GM21619 (cell line): ENCODE data around the gene TEAD1.

ENCODE experiments used
- ATAC-seq: cut with Tn5 transposase; IDR thresholded peaks from one replicate; pipeline ENCODE4 v1.9.1; 2021; ENCODE audit not compliant: unreplicated experiment

TEAD1 gene

DNA sequence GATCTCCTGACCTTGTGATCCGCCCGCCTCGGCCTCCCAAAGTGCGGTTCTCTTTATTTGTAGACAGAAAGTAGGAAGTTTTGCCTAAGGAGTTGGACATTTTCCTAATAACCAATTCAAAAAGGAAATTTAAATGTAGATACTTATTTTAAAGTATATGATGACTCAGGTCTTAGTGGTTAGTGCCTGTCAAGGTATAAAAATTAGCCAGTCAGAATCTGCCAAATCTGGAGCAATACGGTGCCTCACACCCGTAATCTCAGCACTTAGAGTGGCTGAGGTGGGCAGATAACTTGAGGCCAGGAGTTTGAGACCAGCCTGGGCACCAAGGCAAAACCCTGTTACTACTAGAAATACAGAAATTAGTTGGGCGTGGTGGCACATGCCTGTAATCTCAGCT lies 248.2 kb downstream of the TEAD1 start:
- ATAC-seq: no peak

DNA sequence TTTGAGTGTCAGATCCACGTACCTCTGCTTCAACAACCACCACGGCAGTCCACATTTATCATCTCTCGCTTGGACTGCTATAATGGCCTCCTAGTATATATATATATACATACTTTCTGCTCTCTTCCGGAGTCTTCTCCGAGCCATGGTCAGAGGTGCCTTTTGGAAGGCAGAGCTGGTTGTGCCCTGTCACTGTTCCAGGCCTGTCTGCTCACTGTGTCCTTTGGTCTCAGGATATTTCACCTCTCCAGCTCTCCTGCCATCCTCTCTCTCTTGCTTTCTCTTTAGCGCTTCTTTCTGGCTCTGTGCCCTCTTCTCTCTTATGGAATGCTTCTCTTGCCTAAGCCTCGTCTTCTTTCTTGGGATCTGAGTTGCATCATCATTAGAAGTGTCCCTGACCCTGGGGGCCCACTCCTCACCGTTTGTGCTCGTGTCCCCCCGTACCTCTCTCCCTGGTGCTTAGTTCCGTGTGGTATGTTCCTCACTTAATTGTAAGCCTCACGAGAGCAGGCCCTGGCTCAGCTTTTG lies 248.8 kb downstream of the TEAD1 start:
- ATAC-seq: no peak

DNA sequence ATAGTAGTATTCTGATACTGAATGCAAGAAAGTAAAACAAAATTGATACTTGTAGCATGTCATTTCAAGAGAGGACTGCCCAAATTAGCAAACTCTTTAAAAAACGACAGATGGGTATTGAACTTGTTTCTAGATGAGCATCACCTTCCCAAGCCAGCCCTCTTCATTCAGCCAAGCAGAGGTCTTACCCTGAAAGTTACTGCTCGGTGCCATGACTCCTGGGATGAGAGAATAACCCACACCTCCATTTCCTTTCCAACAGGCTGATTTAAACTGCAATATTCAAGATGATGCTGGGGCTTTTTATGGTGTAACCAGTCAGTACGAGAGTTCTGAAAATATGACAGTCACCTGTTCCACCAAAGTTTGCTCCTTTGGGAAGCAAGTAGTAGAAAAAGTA lies 250.4 kb downstream of the TEAD1 start:
- no peak for ATAC-seq

DNA sequence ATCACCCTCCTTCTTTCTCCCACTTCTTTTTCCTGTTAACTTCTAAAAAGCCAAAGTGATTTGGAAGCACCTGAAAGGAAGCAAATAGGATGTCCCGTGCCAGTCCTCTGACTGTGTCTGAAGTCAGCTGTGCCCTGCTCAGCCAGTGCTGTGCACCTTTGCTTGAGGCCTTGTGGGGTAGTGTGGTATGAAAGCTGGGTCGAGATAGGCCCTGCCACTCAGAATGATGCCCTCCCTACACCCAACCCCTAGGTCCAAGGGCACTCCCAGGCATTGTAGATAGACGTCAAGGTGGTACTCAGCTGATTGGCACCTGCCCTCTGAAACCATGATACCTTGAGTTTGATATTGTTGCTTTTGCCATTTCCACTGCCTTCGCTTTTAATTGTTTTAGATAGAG lies 251.3 kb downstream of the TEAD1 start:
- ATAC-seq: no peak

DNA sequence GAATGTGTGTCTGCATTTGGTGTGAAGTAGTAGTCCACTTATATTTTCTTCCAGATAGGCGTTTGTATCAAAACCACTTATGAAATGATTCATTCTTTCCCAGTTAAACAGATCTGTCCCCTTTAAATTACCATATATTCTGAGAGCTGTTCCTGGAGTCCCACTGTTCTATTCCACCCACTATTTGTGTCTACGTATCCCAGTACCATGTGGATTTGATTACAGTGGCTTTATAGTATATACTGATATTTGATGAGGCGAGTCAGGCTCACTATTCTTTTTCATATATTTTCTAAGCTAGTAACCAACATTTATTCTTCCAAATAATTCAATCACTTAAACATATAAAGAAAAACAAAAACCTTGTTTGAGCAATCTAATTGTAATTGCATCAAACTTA lies 253.0 kb downstream of the TEAD1 start:
- no peak for ATAC-seq

DNA sequence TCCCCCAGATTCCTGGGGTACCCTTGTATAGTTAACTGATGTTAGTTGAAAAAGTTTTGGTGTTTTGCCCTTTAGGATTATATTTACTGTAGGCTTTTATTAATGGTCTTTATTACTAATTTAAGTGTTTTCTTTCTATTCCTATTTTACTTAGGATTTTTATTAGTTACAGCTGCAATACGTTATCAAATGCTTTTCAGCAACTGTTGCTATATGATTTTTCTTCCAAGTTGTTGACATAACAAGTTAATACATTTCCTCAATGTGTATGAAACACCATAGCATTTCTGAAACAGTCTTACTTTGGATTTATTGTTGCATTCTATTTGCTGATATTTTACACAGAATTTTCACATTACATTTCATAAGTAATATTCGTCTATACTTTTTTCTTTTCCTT lies 253.7 kb downstream of the TEAD1 start:
- ATAC-seq: no peak

DNA sequence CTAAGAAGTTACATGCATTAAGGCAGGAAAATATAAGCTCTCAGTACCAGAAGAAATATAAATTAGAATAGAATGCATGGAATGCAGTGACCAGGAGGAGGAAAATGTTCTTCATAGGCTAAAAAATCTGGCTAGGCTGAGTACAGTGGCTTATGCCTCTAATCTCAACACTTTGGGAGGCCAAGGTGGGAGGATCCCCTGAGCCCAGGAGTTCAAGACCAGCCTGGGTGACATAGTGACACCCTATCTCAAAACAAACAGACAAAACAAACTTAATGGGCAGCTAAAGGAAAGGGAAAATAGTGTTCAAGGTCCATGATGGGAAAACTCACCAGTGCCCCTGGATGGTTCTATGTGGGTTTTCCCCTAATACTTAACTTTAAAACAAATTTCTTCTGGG lies 256.6 kb downstream of the TEAD1 start:
- no peak for ATAC-seq

DNA sequence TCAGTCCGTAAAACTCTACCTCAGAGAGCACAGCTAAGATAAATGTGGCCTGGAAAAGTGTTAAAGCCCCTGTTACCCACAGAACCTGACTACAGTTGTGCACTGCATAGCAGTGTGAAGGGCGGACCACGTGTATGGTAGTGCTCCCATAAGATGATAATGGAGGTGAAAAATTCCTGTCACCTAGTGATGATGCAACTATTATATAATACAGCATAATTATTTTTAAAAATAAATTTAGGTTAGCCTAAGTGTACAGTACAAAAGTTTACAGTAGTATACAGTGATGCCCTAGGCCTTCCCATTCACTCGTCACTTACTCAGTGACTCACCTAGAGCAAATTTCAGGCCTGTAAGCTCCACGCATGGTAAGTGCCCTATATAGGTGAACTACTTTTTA lies 258.3 kb downstream of the TEAD1 start:
- no peak for ATAC-seq

DNA sequence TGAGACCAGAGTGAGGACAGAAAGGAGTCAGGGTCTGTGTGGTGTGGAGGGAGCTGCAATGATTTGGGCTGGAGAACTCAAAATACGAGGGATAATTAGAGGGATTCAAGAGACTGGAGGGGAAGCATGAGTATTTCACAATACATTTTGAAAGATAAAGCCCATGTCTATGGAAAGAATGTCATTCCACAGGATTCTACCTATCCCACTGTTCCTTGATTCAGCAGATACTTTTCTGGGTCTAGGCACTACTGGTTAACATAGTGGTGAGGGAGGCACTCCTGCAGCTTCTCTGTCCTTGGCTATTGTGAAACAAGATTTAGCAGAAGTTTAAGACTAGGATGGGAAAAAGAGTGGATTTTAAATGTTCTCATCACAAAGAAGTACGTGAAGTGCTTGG lies 262.0 kb downstream of the TEAD1 start:
- no peak for ATAC-seq

DNA sequence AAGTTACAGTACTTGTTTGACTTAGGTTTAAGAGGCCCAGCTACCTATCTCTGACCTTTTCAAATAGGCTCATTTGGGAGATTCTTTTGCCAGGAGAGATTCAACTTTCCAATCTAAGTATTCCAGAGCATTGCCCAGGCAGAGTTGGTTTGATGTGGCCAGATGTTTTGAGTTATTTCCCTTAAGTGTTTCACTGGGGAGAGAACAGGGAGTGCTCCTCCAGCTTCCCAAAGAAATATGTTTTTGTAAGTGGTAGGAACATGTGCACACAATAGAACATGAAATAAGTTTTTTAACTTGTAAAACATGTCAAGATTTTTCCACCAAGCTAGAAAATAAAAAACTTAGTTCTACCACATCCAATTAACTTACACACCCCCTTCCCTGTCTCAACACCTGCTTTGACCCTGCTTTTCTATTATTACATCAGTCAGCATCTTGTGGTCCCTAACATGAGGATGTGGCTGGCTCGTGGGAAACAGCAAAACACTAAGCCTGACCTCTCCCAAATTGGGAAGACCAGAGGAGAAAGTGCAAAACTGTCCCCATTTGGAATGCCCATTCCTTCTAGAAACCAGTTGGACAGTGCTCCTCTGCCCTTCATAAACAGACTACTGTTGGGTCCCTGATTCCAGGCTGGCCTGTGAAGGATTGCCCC lies 264.5 kb downstream of the TEAD1 start:
- no peak for ATAC-seq

DNA sequence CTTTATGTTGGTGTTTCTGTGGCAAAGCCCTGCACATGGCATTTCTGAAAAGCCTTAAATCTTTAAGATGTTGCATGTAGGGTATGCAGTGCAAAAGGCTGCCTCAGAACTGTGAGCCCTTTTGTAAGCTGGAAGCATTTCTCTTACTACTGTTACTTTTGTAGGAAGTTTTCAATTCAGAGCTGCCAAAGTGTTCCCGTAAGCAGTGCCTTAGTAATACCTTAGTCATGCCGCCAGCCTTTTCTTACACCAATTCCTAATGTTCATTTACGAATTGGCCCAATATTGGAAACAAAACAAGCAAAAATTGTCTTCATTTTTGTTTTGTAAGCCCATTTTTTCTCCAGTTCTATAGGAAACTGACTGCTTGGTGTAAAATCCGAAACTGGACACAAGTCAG lies 267.4 kb downstream of the TEAD1 start:
- ATAC-seq: no peak

DNA sequence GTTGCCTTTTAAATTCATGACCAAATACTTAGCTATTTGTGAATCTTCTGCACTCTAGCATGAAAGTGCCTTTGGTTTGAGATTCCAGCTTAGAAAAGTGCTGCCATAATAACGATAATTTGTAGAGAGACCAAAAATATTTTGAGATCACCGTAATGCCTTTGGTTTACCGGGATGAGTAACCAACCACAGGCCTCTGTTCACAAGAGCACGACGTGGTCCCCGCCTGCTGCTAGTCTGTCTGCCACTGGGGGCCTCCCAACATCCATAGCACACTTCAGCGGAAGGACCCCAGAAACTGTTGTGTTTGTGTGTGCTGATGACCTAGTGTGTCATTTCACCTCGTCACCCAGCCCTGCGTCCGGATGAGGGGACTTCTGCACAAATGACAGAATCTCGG lies 267.9 kb downstream of the TEAD1 start:
- no peak for ATAC-seq

DNA sequence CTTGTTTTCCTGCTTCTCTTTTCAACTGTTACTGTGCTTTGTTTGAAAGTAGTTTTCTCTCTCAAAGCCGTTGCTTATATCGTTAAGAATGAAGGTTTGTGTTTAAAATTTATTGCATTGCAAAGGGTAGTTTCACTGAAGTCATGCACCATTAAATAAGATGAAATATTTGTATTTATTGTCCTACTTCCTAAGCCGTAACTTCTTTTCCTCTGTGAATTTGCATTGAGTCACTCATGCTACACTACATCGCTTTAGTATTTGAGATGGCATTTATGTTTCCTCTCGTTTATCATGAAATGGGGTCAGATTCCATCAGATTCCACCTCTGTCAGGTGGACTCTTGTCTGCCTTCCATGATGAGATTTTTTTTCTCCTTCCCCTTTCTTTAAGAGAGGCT lies 269.1 kb downstream of the TEAD1 start:
- no peak for ATAC-seq

DNA sequence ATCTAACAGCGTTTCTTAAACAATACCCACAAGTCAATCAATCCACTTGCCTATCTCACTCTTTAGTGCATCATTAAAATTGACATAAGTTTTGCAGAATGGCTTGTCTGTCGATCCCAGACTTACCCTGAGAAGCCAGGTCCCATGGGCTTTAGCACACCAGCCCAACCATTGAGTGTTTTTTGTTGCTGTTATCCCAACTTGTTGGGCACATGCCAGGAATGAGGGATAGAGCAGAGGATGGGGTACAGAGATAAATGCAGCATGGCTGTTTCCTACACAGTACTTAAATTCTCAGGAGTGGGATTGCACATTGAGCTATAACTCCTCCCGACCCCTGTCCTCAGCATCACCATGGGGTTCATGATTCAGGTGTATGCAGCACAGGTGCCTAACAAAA lies 270.7 kb downstream of the TEAD1 start:
- ATAC-seq: no peak

DNA sequence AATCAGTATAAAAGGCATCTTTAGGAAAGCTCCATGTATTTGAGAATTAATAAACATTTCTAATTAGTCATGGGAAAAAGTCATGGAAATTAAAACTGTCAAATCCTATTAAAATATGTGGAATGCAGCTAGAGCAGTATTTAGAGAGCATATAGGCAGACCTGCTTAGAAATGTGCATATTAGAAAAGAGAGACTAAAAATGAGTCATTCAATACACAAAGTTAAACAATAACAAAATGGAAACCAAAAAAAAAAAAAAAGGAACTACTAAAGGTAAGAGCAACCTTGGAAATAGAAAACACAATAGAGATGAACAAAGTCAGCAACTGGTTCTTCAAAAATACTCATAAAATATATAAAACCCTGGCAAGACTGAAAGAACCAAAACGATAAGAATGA lies 275.2 kb downstream of the TEAD1 start:
- ATAC-seq: no peak

DNA sequence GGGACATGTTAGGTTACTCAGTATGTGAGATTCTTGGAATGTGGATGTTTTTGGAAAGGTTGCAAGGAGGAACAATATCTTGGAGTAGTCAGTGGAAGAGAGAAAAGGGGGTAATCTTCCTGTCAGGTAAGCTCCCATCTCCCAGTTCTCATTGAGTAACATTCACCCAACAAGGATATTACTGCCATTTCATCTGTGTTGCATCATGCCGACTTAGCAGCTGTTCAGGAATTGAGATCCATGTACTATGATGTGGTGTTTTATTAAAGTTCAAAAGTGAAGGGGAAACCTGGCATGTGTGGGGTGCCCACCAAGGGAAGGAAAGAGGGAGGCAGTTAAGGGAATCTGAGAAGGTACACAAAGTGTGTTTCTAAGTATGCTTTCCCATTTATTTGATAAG lies 276.4 kb downstream of the TEAD1 start:
- ATAC-seq: no peak

DNA sequence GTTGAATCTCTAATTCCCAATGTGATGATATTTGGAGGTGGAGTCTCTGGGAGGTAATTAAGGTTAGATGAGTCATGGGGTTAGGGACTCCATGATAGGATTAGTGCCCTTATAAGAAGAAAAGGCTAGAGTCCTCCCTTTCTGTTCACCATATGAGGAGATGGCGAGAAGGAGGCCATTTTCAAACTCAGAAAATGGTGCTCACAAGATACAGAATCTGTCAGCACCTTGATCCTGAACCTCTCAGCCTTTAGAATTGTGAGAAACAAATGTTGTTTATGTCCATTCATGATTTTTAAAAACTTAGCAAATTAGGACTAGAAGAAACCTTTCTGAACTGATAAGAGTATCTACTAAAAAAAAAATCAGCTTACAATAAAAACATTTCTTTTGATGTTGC lies 277.2 kb downstream of the TEAD1 start:
- no peak for ATAC-seq

DNA sequence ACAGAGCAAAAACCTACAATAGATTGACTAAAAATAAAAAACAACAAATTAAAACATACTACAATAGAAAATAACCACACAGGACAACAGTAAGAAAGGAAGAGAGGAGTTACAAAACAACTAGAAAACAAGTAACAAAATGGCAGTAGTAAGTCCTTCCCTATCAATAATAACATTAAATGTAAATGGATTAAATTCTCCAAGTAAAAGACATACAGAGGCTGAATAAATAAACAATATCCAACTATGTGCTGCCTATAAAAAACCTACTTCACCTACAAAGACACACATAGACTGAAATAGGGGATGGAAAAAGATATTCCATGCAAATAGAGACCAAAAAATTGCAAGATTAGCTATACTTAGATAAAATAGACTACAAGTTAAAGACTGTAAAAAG lies 277.9 kb downstream of the TEAD1 start:
- no peak for ATAC-seq

DNA sequence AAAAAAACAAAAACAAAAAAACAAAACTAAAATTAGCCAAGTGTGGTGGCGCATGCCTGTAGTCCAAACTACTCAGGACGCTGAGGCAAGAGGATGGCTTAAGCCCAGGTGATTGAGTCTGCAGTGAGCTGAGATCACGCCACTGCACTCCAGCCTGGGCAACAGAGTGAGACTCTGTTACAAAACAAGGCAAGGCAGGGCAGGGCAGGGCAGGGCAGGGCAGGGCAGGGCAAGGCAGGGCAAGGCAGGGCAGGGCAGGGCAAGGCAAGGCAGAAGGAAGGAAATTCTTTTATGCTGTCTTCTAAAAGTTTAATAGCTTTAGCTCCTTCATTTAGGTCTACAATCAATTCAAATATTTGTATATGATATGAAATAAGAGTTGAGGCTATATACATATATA lies 284.8 kb downstream of the TEAD1 start:
- no peak for ATAC-seq

DNA sequence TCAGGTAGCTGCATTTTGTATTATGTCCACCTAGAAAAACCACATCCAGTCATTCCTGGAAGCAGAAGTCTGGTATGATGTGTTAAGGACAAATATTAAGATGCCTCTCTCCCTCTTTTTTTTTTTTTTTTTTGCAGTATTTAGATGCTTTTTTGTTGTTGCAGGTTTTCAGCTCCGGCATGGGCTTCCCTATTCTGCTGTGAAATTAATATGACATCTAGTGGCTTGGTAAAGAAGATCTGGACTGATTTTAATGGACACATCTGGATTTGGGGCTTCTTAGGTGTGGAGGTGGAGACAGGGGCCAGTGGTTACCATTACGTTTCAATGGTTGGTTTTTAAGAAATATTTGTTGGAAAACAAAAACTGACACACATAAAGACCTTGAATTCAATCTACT lies 287.4 kb downstream of the TEAD1 start:
- ATAC-seq: no peak

DNA sequence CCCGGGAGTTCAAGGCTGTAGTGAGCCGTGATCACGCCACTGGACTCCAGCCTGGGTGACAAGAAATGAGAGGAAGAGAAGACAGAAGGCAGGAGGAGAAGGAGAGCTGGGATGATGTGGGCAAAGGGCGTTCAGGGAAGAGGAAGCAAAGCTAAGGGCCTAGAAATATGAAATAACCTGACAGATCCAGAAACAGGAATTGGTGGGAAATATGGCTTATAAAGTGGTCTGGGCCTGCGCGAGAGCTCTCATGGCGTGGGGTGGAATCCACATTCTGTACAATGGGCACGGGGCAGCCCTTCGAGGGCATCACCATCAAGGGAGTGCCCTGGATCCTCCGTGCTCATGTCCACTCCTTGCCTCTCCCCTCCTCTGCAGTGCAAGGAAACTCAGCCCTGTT lies 288.1 kb downstream of the TEAD1 start:
- no peak for ATAC-seq

DNA sequence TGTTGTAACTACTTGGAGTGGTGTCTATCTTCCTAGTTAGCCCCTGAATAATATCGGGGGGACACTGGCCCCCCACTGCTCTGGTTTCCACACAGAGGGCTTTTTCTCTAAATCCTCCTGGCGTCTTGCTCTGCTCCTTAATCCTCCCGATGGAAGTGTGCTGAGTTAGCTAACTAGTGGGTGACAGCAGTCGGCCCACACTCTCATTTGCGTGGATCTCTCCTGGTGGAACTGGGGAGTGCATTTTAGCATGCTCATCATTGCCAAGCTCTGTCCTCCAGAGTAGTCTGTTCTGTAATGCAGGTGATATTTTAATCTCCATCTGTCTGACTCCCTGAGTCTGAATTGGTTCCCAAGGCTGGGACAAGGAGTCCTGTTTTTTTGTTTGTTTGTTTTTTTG lies 288.8 kb downstream of the TEAD1 start:
- ATAC-seq: no peak

DNA sequence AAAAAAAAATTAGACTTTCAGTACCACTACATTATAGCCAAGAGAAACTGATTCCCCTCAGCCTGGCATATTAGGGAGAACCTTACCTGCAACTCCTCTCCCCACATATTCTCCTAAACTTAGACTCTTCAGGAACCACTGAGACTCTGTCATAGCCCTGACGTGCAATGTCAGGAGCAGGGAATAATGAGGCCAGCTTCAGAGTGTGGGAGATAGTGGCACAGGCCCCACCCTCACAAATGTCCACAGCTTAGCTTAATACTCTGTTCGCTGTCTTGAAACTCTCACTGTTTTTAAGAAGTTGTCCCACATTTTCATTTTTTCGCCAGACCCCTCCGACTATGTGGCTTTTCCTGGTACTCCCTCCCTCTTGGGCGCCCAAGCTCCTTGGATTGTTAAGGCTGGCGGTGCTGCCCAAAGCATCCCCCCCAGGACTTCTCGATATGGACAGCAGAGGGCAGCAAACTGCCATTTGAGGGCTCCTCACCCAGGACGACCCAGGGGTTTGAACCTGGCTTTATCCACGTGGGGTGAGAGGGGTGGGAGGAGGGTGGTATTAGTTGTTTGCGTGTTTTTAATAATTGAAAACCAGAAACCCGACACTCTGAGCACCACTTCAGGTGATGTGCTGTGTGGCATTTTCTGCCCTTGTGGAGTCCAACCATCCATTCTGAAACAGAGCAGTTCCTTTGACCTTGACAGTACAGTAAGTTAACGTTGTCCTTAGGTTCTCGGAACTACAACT lies 289.7 kb downstream of the TEAD1 start:
- ATAC-seq: no peak
